Transverse colon (tissue), 4 donors: ENCODE data around the gene HMCN2.

Experiments used
- CTCF ChIP-seq, 5 experiments: fragments of 200-600 bp in 3 of 5; fragments of 450-650 bp in 2 of 5; sonication (generic) in 3 of 5; IDR thresholded peaks; 1 replicate in 2 of 5; 2 replicates in 3 of 5; pipeline ENCODE4 v1.5.1; 2016 to 2017; ENCODE audit warnings: antibody characterized with exemption in 5 of 5, inconsistent platforms in 3 of 5, mild to moderate bottlenecking in 2 of 5, moderate library complexity in 1 of 5
- EP300 ChIP-seq: sonication (generic); formaldehyde crosslinking; IDR thresholded peaks from one replicate; pipeline ENCODE4 v1.6.1; 2017; ENCODE audit warnings: antibody characterized with exemption, low read depth
- POLR2A ChIP-seq: fragments of 450-650 bp; IDR thresholded peaks from one replicate; pipeline ENCODE4 v1.6.1; 2016; ENCODE audit warnings: antibody characterized with exemption, mild to moderate bottlenecking, moderate library complexity
- POLR2AphosphoS5 ChIP-seq, 3 donors: sonication (generic); formaldehyde crosslinking; IDR thresholded peaks; one replicate each; pipeline ENCODE4 v1.6.1; 2016; ENCODE audit warnings: antibody characterized with exemption in 3 of 3

DNA sequence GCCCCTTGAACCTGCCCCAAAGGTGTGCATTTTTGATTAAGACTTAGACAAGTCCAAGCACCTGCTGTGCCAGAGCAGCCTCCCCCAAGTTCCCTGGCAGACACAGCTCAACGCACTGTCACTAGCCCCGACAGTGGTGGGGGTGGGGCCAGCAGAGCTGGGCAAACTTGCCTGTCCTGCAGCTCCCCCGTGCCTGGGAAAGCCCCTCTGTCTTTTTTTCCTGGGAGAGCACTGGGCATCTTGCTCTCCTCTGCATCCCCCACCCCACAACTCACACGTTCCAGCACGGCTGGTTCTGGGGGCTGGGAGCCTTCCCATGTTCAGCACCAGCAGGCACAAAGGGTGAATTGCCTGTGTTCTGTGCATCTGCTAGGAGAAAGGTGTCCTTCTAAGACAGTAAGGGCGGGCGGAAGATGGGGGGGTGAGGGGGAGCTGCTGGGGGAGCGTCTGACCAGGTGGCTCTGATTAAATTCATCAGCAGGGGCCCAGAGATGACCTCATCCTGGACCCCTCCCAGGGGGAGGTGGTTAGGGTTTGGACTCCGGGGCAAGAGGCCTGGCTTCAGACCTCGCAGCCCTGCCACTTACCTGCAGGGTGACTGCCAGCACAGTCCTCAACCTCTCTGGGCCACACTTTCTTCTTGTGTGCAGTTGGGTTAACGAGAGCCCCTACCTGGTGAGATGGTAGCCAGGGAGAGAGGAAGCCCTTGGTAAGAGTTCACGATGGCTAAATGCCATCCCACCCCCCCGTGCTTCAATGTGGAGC is 23.5 kb downstream of the HMCN2 start:
- no peak for TF ChIP-seq EP300
- TF ChIP-seq CTCF (IDR thresholded peaks at IDR 0.05) = no peak
- TF ChIP-seq POLR2AphosphoS5 (IDR thresholded peaks at IDR 0.05) = no peak
- TF ChIP-seq POLR2A = no peak
